Pancreas (tissue), 10 donors: ENCODE measurements around the gene GALNT10. TPM values are rescaled to one million over a fixed set of nuclear protein-coding genes. Genes with fewer than 3 reads are reported as not detected.

Source experiments
- ATAC-seq, 4 donors: fragments of 200-7000 bp; cut with Tn5 transposase; one replicate each; pipeline versions ENCODE4 v1.8.0 to v1.9.1; 2020; ENCODE audit warnings: mild to moderate bottlenecking in 4 of 4, moderate library complexity in 4 of 4
- DNase-seq, 6 donors: peaks; one replicate each; pipeline ENCODE4 v3.0.0-alpha.2; 2020
- FAIRE-seq: peaks from 2 replicates; lab custom pipeline; 2012; peaks lifted over from hg19 to GRCh38; lab: Jason Lieb, UNC
- H3K27ac ChIP-seq, 4 donors: fragments of 200-600 bp; sonication (generic); 1 replicate in 3 of 4; 2 replicates in 1 of 4; pipeline versions ENCODE4 v1.5.0 to v1.8.0; 2020
- H3K27me3 ChIP-seq, 4 donors: fragments of 200-600 bp; one replicate each; pipeline ENCODE4 v1.8.0; 2021
- H3K36me3 ChIP-seq, 3 donors: fragments of 200-600 bp; sonication (generic) in 1 of 3; one replicate each; pipeline versions ENCODE4 v1.5.0 to v1.8.0; 2020 to 2021
- H3K4me1 ChIP-seq, 3 donors: fragments of 200-600 bp; one replicate each; pipeline ENCODE4 v1.8.0; 2021
- H3K4me3 ChIP-seq, 4 donors: fragments of 200-600 bp; sonication (generic) in 2 of 4; one replicate each; pipeline versions ENCODE4 v1.5.0 to v1.8.0; 2020 to 2021
- H3K9me3 ChIP-seq, 4 donors: fragments of 200-600 bp; one replicate each; pipeline ENCODE4 v1.8.0; 2021
- CTCF ChIP-seq, 4 donors: fragments of 200-600 bp; sonication (generic) in 3 of 4; IDR thresholded peaks; one replicate each; pipeline versions ENCODE4 v1.5.0 to v1.8.0; 2021; ENCODE audit warnings: antibody characterized with exemption in 4 of 4
- WGBS, 2 donors: extraction: QIAGEN DNeasy Blood & Tissue Kit; methylation state at CpG; one replicate each; pipeline ENCODE4 v1.1.7; 2013; 5-methylcytosine and 5-hydroxymethylcytosine counted together
- intact Hi-C, 3 donors: fragments of 100-400 bp; cut with DNase I; formaldehyde crosslinking; loops; one replicate each; pipeline versions ENCODE4 v1.11.1 to v1.14.2; 2022
- polyA plus RNA-seq, 2 donors: library from polyadenylated mRNA; stranded (reverse); fragments of 200-250 nt; gene quantifications; one replicate each; pipeline ENCODE4 v1.2.3, GENCODE V29; 2013
- total RNA-seq, 6 donors: library from RNA; stranded (reverse); fragmentation: NEBNext Ultra II Directional in 4 of 6; extraction: Animal tissue kit (Norgen Biotek cat#: 25700) in 4 of 6; gene quantifications; one replicate each; pipeline versions ENCODE4 v1.2.1 to v1.2.4, GENCODE V29; 2021 to 2023
- donor health status: healthy with polysubstance abuse.
- donor health status: DM: no; HTN: no; CAD: no; lungs with moderate emphysema.
- donor health status: DM: no; HTN: no; CAD: no.
- donor health status: control.
- donor health status: control.
- donor health status: Bipolar disorder and iron deficiency.
- donor health status: DM: yes; HTN: yes; CAD: no.
- donor health status: DM: no; HTN: no; CAD: no.
- donor health status: DM: no; HTN: no; CAD: no.
- donor health status: DM: yes; HTN: yes; CAD: no.

GALNT10 gene
- total and polyA plus RNA-seq, 8 donors = 4.4 to 23.1 (median 13.4) TPM

- TF ChIP-seq CTCF (IDR thresholded peaks at IDR 0.05) = no peak
- no peak for DNase-seq
- Histone ChIP-seq H3K27ac (no peak overlapping the region), H3K36me3 (no peaks in the 10 kb centered on the region), H3K4me1 (no peaks in the 10 kb centered on the region), H3K9me3 (no peaks in the 10 kb centered on the region), H3K4me3 (no peak overlapping the region), H3K27me3 (peaks cover 0 to 4% (median 0%) of the 10 kb centered on the region in 4 donors)
- intact Hi-C loops = no loop called here
- FAIRE-seq = no peak
- ATAC-seq = no peak
These were observed 31.2 kb upstream of the GALNT10 start for GRCh38 chr5:154159343-154159742.

GRCh38 chr5:154162539-154163151 is 27.9 kb upstream of the GALNT10 start:
- ATAC-seq = peak in 1 of 4 donors; percentile 24
- Histone ChIP-seq H3K4me3 (no peak overlapping the region), H3K36me3 (no peaks in the 10 kb centered on the region), H3K4me1 (no peaks in the 10 kb centered on the region), H3K9me3 (no peaks in the 10 kb centered on the region), H3K27me3 (no peaks in the 10 kb centered on the region), H3K27ac (no peak overlapping the region)
- no peak for FAIRE-seq
- intact Hi-C loops = no loop called here
- no peak for TF ChIP-seq CTCF (IDR thresholded peaks at IDR 0.05)
- 65 to 66% methylated on average over 6 of the region's 6 CpGs for WGBS, 2 donors
- DNase-seq = no peak

GRCh38 chr5:154163327-154164248 is 26.9 kb upstream of the GALNT10 start:
- TF ChIP-seq CTCF (IDR thresholded peaks at IDR 0.05) = no peak
- FAIRE-seq (no peak), ATAC-seq (no peak), DNase-seq (no peak)
- H3K36me3 ChIP-seq = no peaks in the 10 kb centered on the region
- no peaks in the 10 kb centered on the region for H3K9me3 ChIP-seq
- H3K4me3 ChIP-seq = no peak overlapping the region
- H3K4me1 ChIP-seq = no peaks in the 10 kb centered on the region
- intact Hi-C loops = no loop called here
- no peak overlapping the region for H3K27ac ChIP-seq
- 77 to 85% methylated on average over 4 of the region's 4 CpGs for WGBS, 2 donors
- H3K27me3 ChIP-seq = no peaks in the 10 kb centered on the region

- Histone ChIP-seq H3K27me3 (no peaks in the 10 kb centered on the region), H3K4me1 (no peaks in the 10 kb centered on the region), H3K36me3 (no peaks in the 10 kb centered on the region), H3K9me3 (no peaks in the 10 kb centered on the region), H3K27ac (no peak overlapping the region), H3K4me3 (no peak overlapping the region)
- ATAC-seq = no peak
- WGBS, 2 donors = 45 to 48% methylated on average over 1 of the region's 1 CpG
- FAIRE-seq = no peak
- intact Hi-C loops = no loop called here
- DNase-seq = no peak
- no peak for TF ChIP-seq CTCF (IDR thresholded peaks at IDR 0.05)
These were observed 26.3 kb upstream of the GALNT10 start for GRCh38 chr5:154164249-154164581.

GRCh38 chr5:154165886-154166285 is 24.6 kb upstream of the GALNT10 start:
- Histone ChIP-seq H3K4me1 (no peaks in the 10 kb centered on the region), H3K27me3 (no peaks in the 10 kb centered on the region), H3K27ac (no peak overlapping the region), H3K36me3 (no peaks in the 10 kb centered on the region), H3K9me3 (no peaks in the 10 kb centered on the region), H3K4me3 (no peak overlapping the region)
- 43 to 46% methylated on average over 10 of the region's 10 CpGs for WGBS, 2 donors
- FAIRE-seq = no peak
- no peak for DNase-seq
- TF ChIP-seq CTCF (IDR thresholded peaks at IDR 0.05) = no peak
- ATAC-seq = no peak
- intact Hi-C loops = no loop called here
